Neural cell (in vitro differentiated cells): ENCODE results near the gene EEF1AKMT3. TPM values are rescaled to one million over a fixed set of nuclear protein-coding genes. Genes with fewer than 3 reads are reported as not detected.

ENCODE experiments used
- H2AFZ ChIP-seq: fragments of 200-600, 300-800 bp; sonication (generic), shearing (Covaris generic); 2 replicates; pipeline ENCODE4 v1.6.0; 2014; ENCODE audit warnings: low read depth, mild to moderate bottlenecking, antibody characterized with exemption, low read length, moderate library complexity
- H3F3A ChIP-seq: fragments of 200-600 bp; shearing (Covaris generic); 2 replicates; pipeline ENCODE4 v1.6.1; 2016; ENCODE audit warnings: mild to moderate bottlenecking, moderate library complexity, mixed read lengths, antibody characterized with exemption, low read length; ENCODE audit not compliant: insufficient read depth, poor library complexity, severe bottlenecking
- H3K27ac ChIP-seq: fragments of 200-600, 300-800 bp; sonication (generic), shearing (Covaris generic); 2 replicates; pipeline ENCODE4 v1.5.1; 2014; ENCODE audit warnings: mild to moderate bottlenecking, low read length, moderate library complexity
- H3K27me3 ChIP-seq: fragments of 300-800, 200-600 bp; sonication (generic), shearing (Covaris generic); 2 replicates; pipeline ENCODE4 v1.6.0; 2014; ENCODE audit warnings: mild to moderate bottlenecking, low read depth, low read length, moderate library complexity; ENCODE audit not compliant: insufficient read depth
- H3K36me3 ChIP-seq: fragments of 300-800, 200-600 bp; sonication (generic), shearing (Covaris generic); 2 replicates; pipeline ENCODE4 v1.5.1; 2014; ENCODE audit warnings: mild to moderate bottlenecking, antibody characterized with exemption, low read length, moderate library complexity; ENCODE audit not compliant: insufficient read depth
- H3K4me2 ChIP-seq: fragments of 300-800, 200-600 bp; sonication (generic), shearing (Covaris generic); 2 replicates; pipeline ENCODE4 v1.6.0; 2014; ENCODE audit warnings: mild to moderate bottlenecking, low read length
- H3K4me3 ChIP-seq: fragments of 300-800, 200-600 bp; sonication (generic), shearing (Covaris generic); 2 replicates; pipeline ENCODE4 v1.5.1; 2014; ENCODE audit warnings: mild to moderate bottlenecking, low read length, moderate library complexity
- H3K79me2 ChIP-seq: fragments of 200-600 bp; shearing (Covaris generic); replicated peaks from 2 replicates; pipeline ENCODE4 v1.6.0; 2014; ENCODE audit warnings: mild to moderate bottlenecking, low read length, moderate library complexity; ENCODE audit not compliant: insufficient read depth
- H3K9ac ChIP-seq: fragments of 300-800, 200-600 bp; sonication (generic), shearing (Covaris generic); 2 replicates; pipeline ENCODE4 v1.6.1; 2016; ENCODE audit warnings: mild to moderate bottlenecking, low read length, mixed read lengths
- H3K9me2 ChIP-seq: fragments of 200-600 bp; shearing (Covaris generic); 2 replicates; pipeline ENCODE4 v1.6.1; 2016; ENCODE audit warnings: mild to moderate bottlenecking, low read length, mixed read lengths; ENCODE audit not compliant: insufficient read depth
- H3K9me3 ChIP-seq: fragments of 200-600, 300-800 bp; sonication (generic), shearing (Covaris generic); 2 replicates; pipeline ENCODE4 v1.6.1; 2016; ENCODE audit warnings: mild to moderate bottlenecking, mixed run types, low read length, moderate library complexity, mixed read lengths
- H4K20me1 ChIP-seq: fragments of 200-600 bp; shearing (Covaris generic); 2 replicates; pipeline ENCODE4 v1.6.1; 2016; ENCODE audit warnings: mild to moderate bottlenecking, mixed run types; ENCODE audit not compliant: insufficient read depth
- CTCF ChIP-seq: fragments of 450-650 bp; IDR thresholded peaks from 2 replicates; pipeline ENCODE4 v1.5.1; 2014; ENCODE audit warnings: antibody characterized with exemption, mild to moderate bottlenecking, moderate library complexity; ENCODE audit not compliant: poor library complexity, severe bottlenecking
- EP300 ChIP-seq: fragments of 450-650 bp; conservative IDR thresholded peaks from 2 replicates; pipeline ENCODE4 v1.6.1; 2014; ENCODE audit warnings: antibody characterized with exemption, mild to moderate bottlenecking, moderate library complexity; ENCODE audit not compliant: poor library complexity, severe bottlenecking
- EZH2 ChIP-seq: fragments of 200-600, 300-800 bp; shearing (Covaris generic), sonication (generic); IDR thresholded peaks from 2 replicates; pipeline ENCODE4 v1.6.1; 2014; ENCODE audit warnings: antibody characterized with exemption, low read length, borderline replicate concordance, mild to moderate bottlenecking; ENCODE audit not compliant: insufficient read depth, poor library complexity, severe bottlenecking
- MXI1 ChIP-seq: fragments of 450-650 bp; conservative IDR thresholded peaks from 2 replicates; pipeline ENCODE4 v1.6.1; 2014; ENCODE audit warnings: antibody characterized with exemption, mild to moderate bottlenecking; ENCODE audit not compliant: poor library complexity, severe bottlenecking
- POLR2AphosphoS5 ChIP-seq: IDR thresholded peaks from 2 replicates; pipeline ENCODE4 v1.6.1; 2012
- RAD21 ChIP-seq: fragments of 450-650 bp; conservative IDR thresholded peaks from 2 replicates; pipeline ENCODE4 v1.6.1; 2014; ENCODE audit warnings: antibody characterized with exemption, mild to moderate bottlenecking, moderate library complexity
- REST ChIP-seq: IDR thresholded peaks from 2 replicates; pipeline ENCODE4 v1.6.1; 2012; ENCODE audit warnings: borderline replicate concordance
- SMC3 ChIP-seq: fragments of 450-650 bp; conservative IDR thresholded peaks from 2 replicates; pipeline ENCODE4 v1.6.1; 2014; ENCODE audit warnings: antibody characterized with exemption, mild to moderate bottlenecking, moderate library complexity; ENCODE audit not compliant: poor library complexity
- TAF1 ChIP-seq: IDR thresholded peaks from 2 replicates; pipeline ENCODE4 v1.6.1; 2012; ENCODE audit warnings: low read depth
- polyA plus RNA-seq: library from polyadenylated mRNA; depleted of rRNA; stranded (reverse); fragments of >200 nt; gene quantifications from 2 replicates; pipeline ENCODE4 v1.2.3, GENCODE V29; 2014

The EEF1AKMT3 gene
- polyA plus RNA-seq, 1 donor from 2014 or later, result 1.6 TPM

GRCh38 chr12:57737467-57738460, 34.6 kb upstream of the EEF1AKMT3 start:
- Histone ChIP-seq H3K4me2 (peak overlapping the region; percentile 90), H3K9me2 (no peaks in the 10 kb centered on the region), H3K36me3 (peaks cover 16% of the 10 kb centered on the region), H4K20me1 (peaks cover 20% of the 10 kb centered on the region), H3K4me3 (peak overlapping the region; percentile 88), H3K27ac (peak overlapping the region; percentile 67), H3F3A (no peaks in the 10 kb centered on the region), H3K27me3 (peaks cover 39% of the 10 kb centered on the region), H3K9me3 (no peaks in the 10 kb centered on the region), H3K9ac (peak overlapping the region; percentile 95), H3K79me2 (no peaks in the 10 kb centered on the region), H2AFZ (no peak overlapping the region)
- TF ChIP-seq EP300, result no peak
- TF ChIP-seq SMC3, result peak; percentile 57
- peak; percentile 36 for TF ChIP-seq MXI1
- peak; percentile 73 for TF ChIP-seq CTCF
- TF ChIP-seq RAD21, result peak; percentile 54

- no peaks in the 10 kb centered on the region for H3K79me2 ChIP-seq
- no peak for TF ChIP-seq EP300
- no peak for TF ChIP-seq MXI1
- no peak for TF ChIP-seq CTCF
- no peak for TF ChIP-seq RAD21
- no peak for TF ChIP-seq TAF1
- TF ChIP-seq REST, result peak; percentile 18
- no peak for TF ChIP-seq EZH2
- TF ChIP-seq SMC3, result no peak
- TF ChIP-seq POLR2AphosphoS5, result peak; percentile 47
- peak within 1 kb of the TSS; percentile 95 for H3K9ac ChIP-seq
- H2AFZ ChIP-seq, result peak within 1 kb of the TSS; percentile 71
- peaks cover 20% of the 10 kb centered on the region for H4K20me1 ChIP-seq
- H3K27me3 ChIP-seq, result peaks cover 39% of the 10 kb centered on the region
- H3K27ac ChIP-seq, result peak within 1 kb of the TSS; percentile 67
- H3K4me2 ChIP-seq, result peak within 1 kb of the TSS; percentile 90
- no peaks in the 10 kb centered on the region for H3K9me2 ChIP-seq
- H3F3A ChIP-seq, result no peaks in the 10 kb centered on the region
- H3K9me3 ChIP-seq, result no peaks in the 10 kb centered on the region
- peak within 1 kb of the TSS; percentile 88 for H3K4me3 ChIP-seq
- H3K36me3 ChIP-seq, result peaks cover 9% of the 10 kb centered on the region
Measured at GRCh38 chr12:57738661-57739237, 33.7 kb upstream of the EEF1AKMT3 start, which contains the start of gene AGAP2. Gene AGAP2, minus strand, starts transcription at chr12:57738742. Its CDS starts 496 bp downstream, at chr12:57738246.
